Nephron (organoid): ENCODE results near the gene PPARG.
"Not testable (repeated sequence)": the region's sequence is repeated elsewhere in the genome, so short reads cannot be mapped to it uniquely, and the experiment has no call there.

Experiments used
- H3K27ac Mint-ChIP-seq, 3 experiments: 2 replicates each; pipeline ENCODE4 v1.8.0; 2020; ENCODE audit warnings: mixed read lengths in 3 of 3, mild to moderate bottlenecking in 2 of 3, moderate library complexity in 1 of 3
- H3K27me3 Mint-ChIP-seq: 2 replicates; pipeline ENCODE4 v1.8.0; 2021; ENCODE audit warnings: low read depth, mild to moderate bottlenecking, moderate library complexity, mixed read lengths
- H3K36me3 Mint-ChIP-seq: 2 replicates; pipeline ENCODE4 v1.8.0; 2020; ENCODE audit warnings: low read depth, mixed read lengths
- H3K4me1 Mint-ChIP-seq: 2 replicates; pipeline ENCODE4 v1.8.0; 2020; ENCODE audit warnings: mixed read lengths
- H3K4me3 Mint-ChIP-seq, 3 experiments: 2 replicates each; pipeline ENCODE4 v1.8.0; 2020; ENCODE audit warnings: mild to moderate bottlenecking in 3 of 3, mixed read lengths in 3 of 3, moderate library complexity in 2 of 3
- H3K9me3 Mint-ChIP-seq: 2 replicates; pipeline ENCODE4 v1.8.0; 2020; ENCODE audit warnings: mixed read lengths
- TF ChIP-seq, protein P1 (sequence below), 3 experiments: fragments of 200-600 bp; sonication (generic); IDR thresholded peaks; one replicate each; pipeline ENCODE4 v1.5.0; 2021; ENCODE audit warnings: antibody characterized with exemption in 3 of 3; ENCODE audit not compliant: unreplicated experiment in 3 of 3

The PPARG gene

DNA sequence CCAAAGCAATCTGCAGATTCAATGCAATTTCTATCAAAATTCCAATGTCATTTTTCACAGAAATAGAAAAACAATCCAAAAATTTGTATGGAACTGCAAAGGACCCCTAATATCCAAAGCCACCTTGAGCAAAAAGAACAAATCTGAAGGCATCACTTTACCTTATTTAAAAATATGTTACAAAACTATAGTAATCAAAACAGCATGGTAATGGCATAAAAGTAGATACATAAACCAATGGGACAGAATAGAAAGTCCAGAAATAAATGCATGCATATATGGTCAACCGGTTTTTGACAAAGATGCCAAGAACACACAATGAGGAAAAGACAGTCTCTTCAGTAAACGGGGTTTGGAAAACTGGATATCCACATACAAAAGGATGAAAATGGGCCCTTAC lies 39.4 kb upstream of the PPARG start:
- peaks cover 4% of the 10 kb centered on the region for H3K27me3 Mint-ChIP-seq
- peaks cover 27% of the 10 kb centered on the region for H3K9me3 Mint-ChIP-seq
- H3K36me3 Mint-ChIP-seq = peaks cover 3% of the 10 kb centered on the region
- H3K27ac Mint-ChIP-seq = no peak overlapping the region
- H3K4me1 Mint-ChIP-seq = no peaks in the 10 kb centered on the region
- H3K4me3 Mint-ChIP-seq = no peak overlapping the region
- TF ChIP-seq, protein P1, sequence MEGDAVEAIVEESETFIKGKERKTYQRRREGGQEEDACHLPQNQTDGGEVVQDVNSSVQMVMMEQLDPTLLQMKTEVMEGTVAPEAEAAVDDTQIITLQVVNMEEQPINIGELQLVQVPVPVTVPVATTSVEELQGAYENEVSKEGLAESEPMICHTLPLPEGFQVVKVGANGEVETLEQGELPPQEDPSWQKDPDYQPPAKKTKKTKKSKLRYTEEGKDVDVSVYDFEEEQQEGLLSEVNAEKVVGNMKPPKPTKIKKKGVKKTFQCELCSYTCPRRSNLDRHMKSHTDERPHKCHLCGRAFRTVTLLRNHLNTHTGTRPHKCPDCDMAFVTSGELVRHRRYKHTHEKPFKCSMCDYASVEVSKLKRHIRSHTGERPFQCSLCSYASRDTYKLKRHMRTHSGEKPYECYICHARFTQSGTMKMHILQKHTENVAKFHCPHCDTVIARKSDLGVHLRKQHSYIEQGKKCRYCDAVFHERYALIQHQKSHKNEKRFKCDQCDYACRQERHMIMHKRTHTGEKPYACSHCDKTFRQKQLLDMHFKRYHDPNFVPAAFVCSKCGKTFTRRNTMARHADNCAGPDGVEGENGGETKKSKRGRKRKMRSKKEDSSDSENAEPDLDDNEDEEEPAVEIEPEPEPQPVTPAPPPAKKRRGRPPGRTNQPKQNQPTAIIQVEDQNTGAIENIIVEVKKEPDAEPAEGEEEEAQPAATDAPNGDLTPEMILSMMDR (IDR thresholded peaks at IDR 0.05; ENCODE audit: unreplicated experiment in 3 of 3) = no peak

DNA sequence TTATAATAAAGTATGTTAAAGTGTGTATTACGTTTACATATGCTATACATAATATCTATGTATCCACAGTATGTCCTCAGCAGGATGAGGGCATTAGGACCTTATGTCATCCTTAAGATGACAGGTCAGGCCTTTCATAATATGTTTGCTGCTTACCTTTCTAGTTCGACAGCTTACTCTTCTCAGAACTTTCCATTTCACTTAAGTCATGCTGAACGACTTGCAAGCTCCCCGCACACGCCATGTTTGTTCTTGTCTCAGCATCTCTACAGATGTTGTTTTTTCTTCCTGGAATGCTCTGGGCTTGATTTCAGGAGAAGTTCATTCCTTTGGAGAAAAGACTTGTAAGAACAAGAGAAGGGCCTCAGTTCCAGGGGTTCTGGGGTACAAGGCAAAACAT lies 36.0 kb upstream of the PPARG start:
- H3K4me3 Mint-ChIP-seq = no peak overlapping the region

DNA sequence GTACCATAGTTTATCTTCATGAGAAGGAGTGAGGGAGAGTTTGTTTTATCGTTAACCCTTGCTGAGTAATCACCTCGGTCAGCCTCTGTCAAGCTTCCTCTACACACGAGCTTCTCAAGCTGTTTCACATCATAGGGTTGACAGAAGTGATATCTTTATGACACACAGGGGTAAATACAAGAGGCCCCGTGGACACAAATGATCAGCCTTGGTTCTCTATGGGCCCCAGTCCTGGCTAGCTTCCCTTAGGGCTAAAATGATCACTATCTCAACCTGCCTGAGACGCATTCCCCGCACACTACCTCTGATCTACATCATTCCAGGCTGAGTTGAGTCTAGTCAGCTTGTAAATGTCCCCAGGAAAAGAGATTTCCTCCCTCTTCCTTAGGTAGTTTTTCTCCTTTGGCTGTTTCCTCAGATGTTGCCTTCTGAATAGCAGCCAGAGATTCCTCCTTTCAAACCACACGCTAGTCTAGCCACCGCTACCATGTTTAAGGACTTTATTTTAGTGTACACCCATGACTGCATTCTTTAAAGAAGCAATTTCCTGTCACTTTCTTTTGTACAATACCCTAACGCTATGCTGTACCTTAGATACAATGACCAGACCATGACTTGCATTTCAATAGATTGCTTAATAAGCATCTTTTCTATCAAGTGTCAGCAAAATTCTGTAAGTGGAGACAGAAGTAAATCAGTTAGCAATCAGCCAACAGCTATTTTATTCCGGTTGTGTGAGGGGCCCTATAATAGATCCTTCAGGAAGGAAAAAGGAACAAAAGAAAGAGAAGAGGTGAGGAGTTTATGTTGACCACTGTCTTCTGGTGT lies 35.1 kb upstream of the PPARG start:
- TF ChIP-seq, protein P1 (IDR thresholded peaks at IDR 0.05; ENCODE audit: unreplicated experiment in 3 of 3) = no peak
- H3K4me3 Mint-ChIP-seq = no peak overlapping the region
- no peaks in the 10 kb centered on the region for H3K4me1 Mint-ChIP-seq
- peak overlapping the region in 1 of 3 experiments; percentile 77 for H3K27ac Mint-ChIP-seq
- H3K27me3 Mint-ChIP-seq = peaks cover 6% of the 10 kb centered on the region
- peaks cover 12% of the 10 kb centered on the region for H3K9me3 Mint-ChIP-seq
- peaks cover 3% of the 10 kb centered on the region for H3K36me3 Mint-ChIP-seq

More for the DNA sequence above, 36.0 kb upstream of the PPARG start:
- Mint-ChIP-seq H3K27ac (peak overlapping the region in 1 of 3 experiments; percentile 77), H3K4me1 (no peaks in the 10 kb centered on the region), H3K9me3 (peaks cover 15% of the 10 kb centered on the region), H3K27me3 (peaks cover 7% of the 10 kb centered on the region), H3K36me3 (peaks cover 3% of the 10 kb centered on the region)
- TF ChIP-seq, protein P1 (IDR thresholded peaks at IDR 0.05; ENCODE audit: unreplicated experiment in 3 of 3) = no peak

DNA sequence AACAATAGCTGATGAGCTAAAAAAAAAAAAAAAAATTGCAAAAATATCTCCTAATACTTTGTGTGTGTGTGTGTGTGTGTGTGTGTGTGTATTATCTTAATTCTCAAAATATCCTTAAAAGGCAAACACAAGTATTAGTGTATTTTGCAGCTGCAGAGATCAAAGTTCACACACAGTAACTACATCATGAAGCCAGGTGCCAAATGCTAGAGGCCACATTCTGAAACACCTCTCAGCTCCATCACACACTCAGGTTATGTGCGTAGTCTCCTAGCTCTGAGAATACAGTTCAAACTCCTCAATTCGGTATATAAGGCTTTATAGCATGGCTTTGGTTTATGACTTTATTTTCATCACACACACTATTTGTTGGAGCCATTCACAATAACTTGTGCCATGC lies 33.5 kb upstream of the PPARG start:
- no peak overlapping the region for H3K4me3 Mint-ChIP-seq
- H3K36me3 Mint-ChIP-seq = no peaks in the 10 kb centered on the region
- TF ChIP-seq, protein P1 (IDR thresholded peaks at IDR 0.05; ENCODE audit: unreplicated experiment in 3 of 3) = no peak
- H3K27ac Mint-ChIP-seq = no peak overlapping the region
- H3K4me1 Mint-ChIP-seq = no peaks in the 10 kb centered on the region
- peaks cover 3% of the 10 kb centered on the region for H3K9me3 Mint-ChIP-seq
- peaks cover 3% of the 10 kb centered on the region for H3K27me3 Mint-ChIP-seq

DNA sequence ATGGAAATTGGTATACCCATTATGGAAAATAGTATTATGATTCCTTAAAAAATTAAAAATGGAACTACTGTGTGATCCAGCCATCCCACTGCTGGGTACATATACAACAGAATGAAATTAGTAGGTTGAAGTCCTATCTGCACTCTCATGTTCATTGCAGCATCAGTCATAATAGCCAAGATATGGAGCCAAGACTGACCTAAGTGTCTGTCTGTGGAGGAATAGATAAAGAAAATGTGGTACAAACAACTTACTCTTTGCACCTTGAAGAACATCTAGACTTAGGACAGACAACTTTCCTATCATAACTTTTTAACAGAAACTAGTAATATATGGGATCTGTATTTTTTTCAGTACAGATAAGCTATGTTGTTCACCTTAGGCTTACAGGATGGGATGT lies 30.0 kb upstream of the PPARG start:
- no peak overlapping the region for H3K27ac Mint-ChIP-seq
- peaks cover 3% of the 10 kb centered on the region for H3K27me3 Mint-ChIP-seq
- no peaks in the 10 kb centered on the region for H3K9me3 Mint-ChIP-seq
- TF ChIP-seq, protein P1 (IDR thresholded peaks at IDR 0.05; ENCODE audit: unreplicated experiment in 3 of 3) = no peak
- no peaks in the 10 kb centered on the region for H3K4me1 Mint-ChIP-seq
- no peaks in the 10 kb centered on the region for H3K36me3 Mint-ChIP-seq
- H3K4me3 Mint-ChIP-seq = no peak overlapping the region

DNA sequence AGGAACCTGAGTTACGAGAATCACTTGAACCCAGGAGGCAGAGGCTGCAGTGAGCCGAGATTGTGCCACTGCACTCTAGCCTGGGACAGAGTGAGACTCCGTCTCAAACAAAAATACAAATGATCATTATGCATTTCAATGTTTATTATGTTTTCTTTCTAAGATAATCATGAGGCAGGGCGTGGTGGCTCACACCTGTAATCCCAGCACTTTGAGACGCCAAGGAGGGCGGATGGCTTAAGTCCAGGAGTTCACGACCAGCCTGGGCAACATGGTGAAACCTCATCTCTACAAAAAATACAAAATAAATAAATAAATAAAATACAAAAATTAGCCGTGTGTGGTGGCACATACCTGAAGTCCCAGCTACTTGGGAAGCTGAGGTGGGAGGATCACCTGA lies 26.7 kb upstream of the PPARG start:
- H3K27ac Mint-ChIP-seq, H3K36me3 Mint-ChIP-seq, H3K9me3 Mint-ChIP-seq, H3K4me3 Mint-ChIP-seq, H3K4me1 Mint-ChIP-seq, H3K27me3 Mint-ChIP-seq: not testable (repeated sequence)
